GM23338 (cell line): ENCODE data around the gene UFM1. TPM values are rescaled to one million over a fixed set of nuclear protein-coding genes. Genes with fewer than 3 reads are reported as not detected.

Source experiments
- ATAC-seq: fragments of 200-7000 bp; cut with Tn5 transposase; 3 replicates; pipeline ENCODE4 v1.9.1; 2020
- DNase-seq: peaks from one replicate; pipeline ENCODE4 v3.0.0-alpha.2; 2015; ENCODE audit warnings: low spot score
- H2AFZ ChIP-seq: fragments of 200-600 bp; sonication (generic); 2 replicates; pipeline ENCODE4 v1.8.0; 2016; ENCODE audit warnings: antibody characterized with exemption, mild to moderate bottlenecking, moderate library complexity
- H3F3A ChIP-seq: fragments of 200-600 bp; sonication (generic); replicated peaks from 2 replicates; pipeline ENCODE4 v1.8.0; 2017; ENCODE audit warnings: antibody characterized with exemption, mixed run types, low read depth
- H3K27ac ChIP-seq: fragments of 200-600 bp; sonication (generic); 2 replicates; pipeline ENCODE4 v1.6.1; 2016; ENCODE audit warnings: low read depth
- H3K27me3 ChIP-seq: fragments of 200-600 bp; sonication (generic); 2 replicates; pipeline ENCODE4 v1.8.0; 2016; ENCODE audit warnings: mild to moderate bottlenecking, mixed run types, moderate library complexity; ENCODE audit not compliant: insufficient read depth
- H3K36me3 ChIP-seq: fragments of 200-600 bp; sonication (generic); 2 replicates; pipeline ENCODE4 v1.8.0; 2016; ENCODE audit warnings: mild to moderate bottlenecking; ENCODE audit not compliant: insufficient read depth
- H3K4me1 ChIP-seq: fragments of 200-600 bp; sonication (generic); 2 replicates; pipeline ENCODE4 v1.8.0; 2016; ENCODE audit warnings: mild to moderate bottlenecking, moderate library complexity; ENCODE audit not compliant: insufficient read depth
- H3K4me2 ChIP-seq: fragments of 200-600 bp; sonication (generic); 2 replicates; pipeline ENCODE4 v1.7.1; 2017; ENCODE audit warnings: mixed run types
- H3K4me3 ChIP-seq: fragments of 200-600 bp; sonication (generic); 2 replicates; pipeline ENCODE4 v1.6.1; 2016; ENCODE audit warnings: mixed run types
- H3K79me2 ChIP-seq: fragments of 200-600 bp; sonication (generic); replicated peaks from 2 replicates; pipeline ENCODE4 v1.8.0; 2017; ENCODE audit warnings: mild to moderate bottlenecking; ENCODE audit not compliant: insufficient read depth
- H3K9me2 ChIP-seq: fragments of 200-600 bp; sonication (generic); 2 replicates; pipeline ENCODE4 v1.8.0; 2017; ENCODE audit not compliant: insufficient read depth
- H4K20me1 ChIP-seq: fragments of 200-600 bp; sonication (generic); replicated peaks from 2 replicates; pipeline ENCODE4 v1.8.0; 2017; ENCODE audit warnings: mild to moderate bottlenecking; ENCODE audit not compliant: insufficient read depth
- H3K27ac Mint-ChIP-seq: 2 replicates; pipeline ENCODE4 v1.8.0; 2020; ENCODE audit warnings: inconsistent platforms, mild to moderate bottlenecking, moderate library complexity, mixed read lengths
- H3K27me3 Mint-ChIP-seq: 3 replicates; pipeline ENCODE4 v1.8.0; 2022; ENCODE audit warnings: low read depth, mild to moderate bottlenecking, moderate library complexity, mixed read lengths, inconsistent platforms; ENCODE audit not compliant: insufficient read depth, poor library complexity
- H3K36me3 Mint-ChIP-seq: 3 replicates; pipeline ENCODE4 v1.8.0; 2021; ENCODE audit warnings: low read depth, mild to moderate bottlenecking, inconsistent platforms, moderate library complexity, mixed read lengths
- H3K4me1 Mint-ChIP-seq: 3 replicates; pipeline ENCODE4 v1.8.0; 2020; ENCODE audit warnings: mild to moderate bottlenecking, inconsistent platforms, mixed read lengths
- H3K4me3 Mint-ChIP-seq: 3 replicates; pipeline ENCODE4 v1.8.0; 2021; ENCODE audit warnings: moderate library complexity, mild to moderate bottlenecking, inconsistent platforms, mixed read lengths
- H3K9me3 Mint-ChIP-seq: 3 replicates; pipeline ENCODE4 v1.8.0; 2020; ENCODE audit warnings: moderate library complexity, mild to moderate bottlenecking, inconsistent platforms, mixed read lengths
- CREB1 ChIP-seq: fragments of 250-450 bp; sonication (Bioruptor Pico); IDR thresholded peaks from 2 replicates; pipeline ENCODE4 v1.5.0; 2020; ENCODE audit warnings: low read depth, mild to moderate bottlenecking, moderate library complexity
- CTCF ChIP-seq, 2 experiments: fragments of 200-600 bp in 1 of 2; sonication (generic) in 1 of 2; conservative IDR thresholded peaks; 2 replicates each; pipeline versions ENCODE4 v1.5.1 to v1.6.1; 2016 to 2017; ENCODE audit warnings: antibody characterized with exemption in 2 of 2, low read depth in 2 of 2, mild to moderate bottlenecking in 2 of 2, moderate library complexity in 1 of 2
- EZH2 ChIP-seq: fragments of 200-600 bp; sonication (generic); IDR thresholded peaks from one replicate; pipeline ENCODE4 v1.8.0; 2017; ENCODE audit warnings: antibody characterized with exemption, mild to moderate bottlenecking, low read depth; ENCODE audit not compliant: unreplicated experiment
- POLR2AphosphoS5 ChIP-seq: IDR thresholded peaks from 2 replicates; pipeline ENCODE4 v1.6.1; 2016; ENCODE audit warnings: antibody characterized with exemption, low read depth
- REST ChIP-seq: IDR thresholded peaks from one replicate; pipeline ENCODE4 v1.6.1; 2018; ENCODE audit warnings: antibody characterized with exemption; ENCODE audit not compliant: unreplicated experiment
- STAT1 ChIP-seq: IDR thresholded peaks from one replicate; pipeline ENCODE4 v1.6.1; 2016; ENCODE audit warnings: antibody characterized with exemption; ENCODE audit not compliant: unreplicated experiment
- ZNF114 ChIP-seq: fragments of 250-450 bp; sonication (Bioruptor Pico); IDR thresholded peaks from 2 replicates; pipeline ENCODE4 v1.5.0; 2020; ENCODE audit warnings: mild to moderate bottlenecking, moderate library complexity
- ZNF331 ChIP-seq: fragments of 250-450 bp; sonication (Bioruptor Pico); IDR thresholded peaks from 2 replicates; pipeline ENCODE4 v1.5.0; 2020; ENCODE audit warnings: low read depth, mild to moderate bottlenecking, moderate library complexity
- ZNF462 ChIP-seq: fragments of 250-450 bp; sonication (Bioruptor Pico); IDR thresholded peaks from 2 replicates; pipeline ENCODE4 v1.5.0; 2020; ENCODE audit warnings: mild to moderate bottlenecking, moderate library complexity
- polyA plus RNA-seq: library from polyadenylated mRNA; unstranded; fragments of >200 nt; fragmentation: Nextera tagmentation; extraction: Ambion mirVana; gene quantifications from 2 replicates; pipeline ENCODE4 v1.2.1, GENCODE V29; 2016
- total RNA-seq: library from RNA; depleted of rRNA; stranded (reverse); fragments of >200 nt; shearing (Covaris generic); gene quantifications from 2 replicates; pipeline ENCODE4 v1.2.3, GENCODE V29; 2014

UFM1 gene
- total and polyA plus RNA-seq, 2 experiments from 2014 or later: 57.0 to 77.1 TPM

GRCh38 chr13:38382946-38383345 is 33.3 kb downstream of the UFM1 start:
- no peak overlapping the region for H3K27ac ChIP-seq
- no peak overlapping the region for H3K4me2 ChIP-seq
- H3K27me3 Mint-ChIP-seq: no peaks in the 10 kb centered on the region
- H3K9me2 ChIP-seq: peaks cover 3% of the 10 kb centered on the region; the same call in 1 of the 2 replicates
- H3F3A ChIP-seq: no peaks in the 10 kb centered on the region
- DNase-seq (no peak), ATAC-seq (no peak)
- H4K20me1 ChIP-seq: no peaks in the 10 kb centered on the region
- no peak overlapping the region for H3K27ac Mint-ChIP-seq
- H3K4me3 Mint-ChIP-seq: no peak overlapping the region
- H2AFZ ChIP-seq: no peak overlapping the region
- TF ChIP-seq REST: no peak
- no peak for TF ChIP-seq ZNF114 (CRISPR knock-in tag)
- no peak for TF ChIP-seq CTCF (conservative IDR thresholded peaks at IDR 0.05; ENCODE audit: low read depth in 2 of 2)
- TF ChIP-seq ZNF462: no peak
- no peak for TF ChIP-seq POLR2AphosphoS5
- no peak for TF ChIP-seq EZH2
- no peak for TF ChIP-seq ZNF331 (CRISPR knock-in tag)
- no peak for TF ChIP-seq STAT1
- no peak for TF ChIP-seq CREB1 (CRISPR knock-in tag)
- no peaks in the 10 kb centered on the region for H3K79me2 ChIP-seq
- H3K4me1 Mint-ChIP-seq: peaks cover 5% of the 10 kb centered on the region
- H3K4me1 ChIP-seq: peaks cover 6% of the 10 kb centered on the region
- no peak overlapping the region for H3K4me3 ChIP-seq
- H3K27me3 ChIP-seq: no peaks in the 10 kb centered on the region
- H3K36me3 ChIP-seq: no peaks in the 10 kb centered on the region
- no peaks in the 10 kb centered on the region for H3K9me3 Mint-ChIP-seq
- no peaks in the 10 kb centered on the region for H3K36me3 Mint-ChIP-seq
